H9 (cell line): ENCODE measurements around the gene STAMBPL1. TPM values are rescaled to one million over a fixed set of nuclear protein-coding genes. Genes with fewer than 3 reads are reported as not detected.
A peak's percentile ranks its signal among the peaks of the same experiment; 100 is the strongest.

Experiments
- DNase-seq: peaks from one replicate; pipeline ENCODE4 v3.0.0-alpha.2; 2017
- H2AFZ ChIP-seq: one replicate; pipeline ENCODE4 v1.6.1; 2013; ENCODE audit warnings: mild to moderate bottlenecking, low read length, control low read depth, moderate library complexity
- H2AK5ac ChIP-seq: 2 replicates; pipeline ENCODE4 v1.6.1; 2013; ENCODE audit warnings: low read length, control low read depth, mixed read lengths; ENCODE audit not compliant: insufficient read length
- H2BK120ac ChIP-seq: one replicate; pipeline ENCODE4 v1.6.1; 2013; ENCODE audit warnings: low read depth, mild to moderate bottlenecking, low read length, control low read depth, inconsistent platforms; ENCODE audit not compliant: poor library complexity, severe bottlenecking
- H2BK12ac ChIP-seq: 2 replicates; pipeline ENCODE4 v1.6.1; 2013; ENCODE audit warnings: low read length, control low read depth, mixed read lengths, low read depth; ENCODE audit not compliant: insufficient read length
- H2BK15ac ChIP-seq: 2 replicates; pipeline ENCODE4 v1.6.1; 2013; ENCODE audit warnings: low read depth, low read length, control low read depth
- H2BK20ac ChIP-seq: one replicate; pipeline ENCODE4 v1.6.1; 2013; ENCODE audit warnings: low read depth, mild to moderate bottlenecking, low read length, control low read depth, inconsistent platforms; ENCODE audit not compliant: poor library complexity, severe bottlenecking
- H2BK5ac ChIP-seq: 2 replicates; pipeline ENCODE4 v1.6.1; 2013; ENCODE audit warnings: low read length, control low read depth, mixed read lengths; ENCODE audit not compliant: insufficient read length
- H3K14ac ChIP-seq: 2 replicates; pipeline ENCODE4 v1.6.1; 2013; ENCODE audit warnings: low read length, control low read depth; ENCODE audit not compliant: insufficient read depth
- H3K18ac ChIP-seq: 2 replicates; pipeline ENCODE4 v1.6.1; 2013; ENCODE audit warnings: low read depth, mild to moderate bottlenecking, mixed read lengths, low read length, control low read depth; ENCODE audit not compliant: insufficient read length
- H3K23ac ChIP-seq: 2 replicates; pipeline ENCODE4 v1.6.1; 2013; ENCODE audit warnings: low read length, control low read depth, mixed read lengths, low read depth; ENCODE audit not compliant: insufficient read length
- H3K23me2 ChIP-seq: 2 replicates; pipeline ENCODE4 v1.6.1; 2013; ENCODE audit warnings: low read depth, mild to moderate bottlenecking, mixed read lengths, low read length, control low read depth; ENCODE audit not compliant: insufficient read length, poor library complexity, severe bottlenecking
- H3K27ac ChIP-seq: 2 replicates; pipeline ENCODE4 v1.5.1; 2013; ENCODE audit warnings: low read length, control low read depth, mixed read lengths, low read depth; ENCODE audit not compliant: insufficient read length
- H3K27me3 ChIP-seq: 2 replicates; pipeline ENCODE4 v1.6.1; 2013; ENCODE audit warnings: low read length, control low read depth, inconsistent platforms; ENCODE audit not compliant: insufficient read depth
- H3K4ac ChIP-seq: 2 replicates; pipeline ENCODE4 v1.6.1; 2013; ENCODE audit warnings: low read depth, mild to moderate bottlenecking, control low read depth, inconsistent platforms, low read length, moderate library complexity
- H3K4me1 ChIP-seq: 2 replicates; pipeline ENCODE4 v1.6.1; 2013; ENCODE audit warnings: low read length, control low read depth, inconsistent platforms; ENCODE audit not compliant: insufficient read depth
- H3K4me2 ChIP-seq: 2 replicates; pipeline ENCODE4 v1.6.1; 2013; ENCODE audit warnings: low read length, control low read depth, mixed read lengths; ENCODE audit not compliant: insufficient read length, insufficient read depth
- H3K56ac ChIP-seq: 2 replicates; pipeline ENCODE4 v1.6.1; 2013; ENCODE audit warnings: low read depth, mild to moderate bottlenecking, mixed read lengths, low read length, control low read depth; ENCODE audit not compliant: insufficient read length
- H3K79me1 ChIP-seq: 2 replicates; pipeline ENCODE4 v1.6.1; 2013; ENCODE audit warnings: low read depth, mild to moderate bottlenecking, moderate library complexity, low read length, control low read depth, inconsistent platforms; ENCODE audit not compliant: insufficient read depth, poor library complexity, severe bottlenecking
- H3K79me2 ChIP-seq: 2 replicates; pipeline ENCODE4 v1.6.1; 2013; ENCODE audit warnings: low read length, control low read depth, inconsistent platforms; ENCODE audit not compliant: insufficient read depth
- H3K9ac ChIP-seq: 2 replicates; pipeline ENCODE4 v1.6.1; 2013; ENCODE audit warnings: low read length, control low read depth, mixed read lengths; ENCODE audit not compliant: insufficient read length; ENCODE audit errors: extremely low read depth
- H3K9me3 ChIP-seq: one replicate; pipeline ENCODE4 v1.6.1; 2013; ENCODE audit warnings: low read depth, low read length, inconsistent platforms; ENCODE audit not compliant: control insufficient read depth
- H3T11ph ChIP-seq: one replicate; pipeline ENCODE4 v1.6.1; 2013; ENCODE audit warnings: mild to moderate bottlenecking, low read length, control low read depth, inconsistent platforms
- H4K20me1 ChIP-seq: one replicate; pipeline ENCODE4 v1.6.1; 2013; ENCODE audit not compliant: control insufficient read depth, insufficient read length, insufficient read depth
- H4K5ac ChIP-seq: 2 replicates; pipeline ENCODE4 v1.6.1; 2013; ENCODE audit warnings: low read depth, mild to moderate bottlenecking, mixed read lengths, low read length, control low read depth; ENCODE audit not compliant: insufficient read length
- H4K8ac ChIP-seq: replicated peaks from 2 replicates; pipeline ENCODE4 v1.6.1; 2013; ENCODE audit warnings: low read length, control low read depth, mixed read lengths, low read depth; ENCODE audit not compliant: insufficient read length
- H4K91ac ChIP-seq: 2 replicates; pipeline ENCODE4 v1.6.1; 2013; ENCODE audit warnings: low read depth, mild to moderate bottlenecking, moderate library complexity, mixed read lengths, low read length, control low read depth; ENCODE audit not compliant: insufficient read length
- H3K27ac Mint-ChIP-seq, 3 experiments: 2 replicates in 2 of 3; 3 replicates in 1 of 3; pipeline ENCODE4 v1.8.0; 2020 to 2021; ENCODE audit warnings: mixed read lengths in 3 of 3, mild to moderate bottlenecking in 1 of 3, moderate library complexity in 1 of 3
- H3K27me3 Mint-ChIP-seq: 2 replicates; pipeline ENCODE4 v1.8.0; 2021; ENCODE audit warnings: low read depth, mild to moderate bottlenecking, moderate library complexity, mixed read lengths
- H3K36me3 Mint-ChIP-seq, 3 experiments: 2 replicates in 2 of 3; 3 replicates in 1 of 3; pipeline ENCODE4 v1.8.0; 2020 to 2021; ENCODE audit warnings: low read depth in 3 of 3, mixed read lengths in 3 of 3; ENCODE audit not compliant: insufficient read depth in 1 of 3
- H3K4me1 Mint-ChIP-seq, 2 experiments: 2 replicates each; pipeline ENCODE4 v1.8.0; 2020; ENCODE audit warnings: mixed read lengths in 2 of 2
- H3K4me3 Mint-ChIP-seq, 2 experiments: 2 replicates in 1 of 2; 3 replicates in 1 of 2; pipeline ENCODE4 v1.8.0; 2020 to 2021; ENCODE audit warnings: mild to moderate bottlenecking in 2 of 2, mixed read lengths in 2 of 2, moderate library complexity in 1 of 2
- H3K9me3 Mint-ChIP-seq, 2 experiments: 2 replicates in 1 of 2; 3 replicates in 1 of 2; pipeline ENCODE4 v1.8.0; 2020; ENCODE audit warnings: mild to moderate bottlenecking in 2 of 2, mixed read lengths in 2 of 2, moderate library complexity in 1 of 2
- WGBS: extraction: QIAGEN DNeasy Blood & Tissue Kit; methylation state at CpG from one replicate; pipeline ENCODE4 v1.1.7; 2013; ENCODE audit warnings: missing lambda C conversion rate, low lambda C conversion rate, mixed read lengths; ENCODE audit not compliant: insufficient read length; ENCODE audit errors: extremely low coverage; 5-methylcytosine and 5-hydroxymethylcytosine counted together
- total RNA-seq: library from RNA; stranded (reverse); gene quantifications from 2 replicates; pipeline ENCODE4 v1.2.1, GENCODE V29; 2021
- TF ChIP-seq, protein P1 (sequence below): fragments of 200-600 bp; sonication (generic); conservative IDR thresholded peaks from 3 replicates; pipeline ENCODE4 v1.8.0; 2021; ENCODE audit warnings: antibody characterized with exemption, mild to moderate bottlenecking

Gene STAMBPL1
- total RNA-seq, 1 experiment from 2014 or later: 3.2 TPM

- Histone ChIP-seq H2AK5ac (no peak overlapping the region), H2BK120ac (no peak overlapping the region), H2BK12ac (no peak overlapping the region), H3K79me1 (no peaks in the 10 kb centered on the region), H3K9ac (no peak overlapping the region), H3K23ac (no peak overlapping the region), H3K56ac (no peak overlapping the region), H3K27me3 (no peaks in the 10 kb centered on the region), H3K4me1 (no peaks in the 10 kb centered on the region; the same call in 1 of the 2 replicates), H3K23me2 (no peaks in the 10 kb centered on the region), H2BK5ac (no peak overlapping the region), H2BK20ac (no peak overlapping the region), H3K18ac (no peak overlapping the region), H4K91ac (no peak overlapping the region), H2BK15ac (no peak overlapping the region), H3K9me3 (no peaks in the 10 kb centered on the region), H3K4ac (no peak overlapping the region), H4K8ac (no peak overlapping the region), H3K4me2 (no peak overlapping the region), H3K14ac (no peak overlapping the region), H3T11ph (no peak overlapping the region), H3K27ac (no peak overlapping the region), H4K5ac (no peak overlapping the region), H4K20me1 (no peaks in the 10 kb centered on the region), H3K79me2 (no peaks in the 10 kb centered on the region), H2AFZ (no peak overlapping the region)
- H3K4me3 Mint-ChIP-seq: no peak overlapping the region
- peaks cover 0 to 2% (median 0%) of the 10 kb centered on the region in 3 experiments; a peak in 1 of 7 replicates for H3K36me3 Mint-ChIP-seq
- WGBS: no CpG with 5 or more reads among the region's 2 CpGs
- no peaks in the 10 kb centered on the region for H3K27me3 Mint-ChIP-seq
- TF ChIP-seq, protein P1, sequence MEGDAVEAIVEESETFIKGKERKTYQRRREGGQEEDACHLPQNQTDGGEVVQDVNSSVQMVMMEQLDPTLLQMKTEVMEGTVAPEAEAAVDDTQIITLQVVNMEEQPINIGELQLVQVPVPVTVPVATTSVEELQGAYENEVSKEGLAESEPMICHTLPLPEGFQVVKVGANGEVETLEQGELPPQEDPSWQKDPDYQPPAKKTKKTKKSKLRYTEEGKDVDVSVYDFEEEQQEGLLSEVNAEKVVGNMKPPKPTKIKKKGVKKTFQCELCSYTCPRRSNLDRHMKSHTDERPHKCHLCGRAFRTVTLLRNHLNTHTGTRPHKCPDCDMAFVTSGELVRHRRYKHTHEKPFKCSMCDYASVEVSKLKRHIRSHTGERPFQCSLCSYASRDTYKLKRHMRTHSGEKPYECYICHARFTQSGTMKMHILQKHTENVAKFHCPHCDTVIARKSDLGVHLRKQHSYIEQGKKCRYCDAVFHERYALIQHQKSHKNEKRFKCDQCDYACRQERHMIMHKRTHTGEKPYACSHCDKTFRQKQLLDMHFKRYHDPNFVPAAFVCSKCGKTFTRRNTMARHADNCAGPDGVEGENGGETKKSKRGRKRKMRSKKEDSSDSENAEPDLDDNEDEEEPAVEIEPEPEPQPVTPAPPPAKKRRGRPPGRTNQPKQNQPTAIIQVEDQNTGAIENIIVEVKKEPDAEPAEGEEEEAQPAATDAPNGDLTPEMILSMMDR: no peak
- no peak for DNase-seq
- H3K27ac Mint-ChIP-seq: 0 out of 7 replicates have a peak overlapping the region, but pooled peaks of 1 of the 3 experiments have one; percentile 61
- no peaks in the 10 kb centered on the region for H3K9me3 Mint-ChIP-seq
- peaks cover 0 to 6% of the 10 kb centered on the region in 2 experiments; a peak in 2 of 4 replicates for H3K4me1 Mint-ChIP-seq
Observed at GRCh38 chr10:88922041-88922440, 42.0 kb downstream of the STAMBPL1 start.
